GM23248 (cell line): ENCODE data around the gene ZNF385B. TPM values are rescaled to one million over a fixed set of nuclear protein-coding genes. Genes with fewer than 3 reads are reported as not detected.

Experiments
- DNase-seq: peaks from one replicate; pipeline ENCODE4 v3.0.0-alpha.2; 2015
- H2AFZ ChIP-seq: fragments of 200-600 bp; sonication (generic); 2 replicates; pipeline ENCODE4 v1.6.1; 2016; ENCODE audit warnings: antibody characterized with exemption
- H3F3A ChIP-seq: fragments of 200-600 bp; sonication (generic); 2 replicates; pipeline ENCODE4 v1.6.1; 2016; ENCODE audit warnings: mild to moderate bottlenecking, antibody characterized with exemption, mixed run types; ENCODE audit not compliant: insufficient read depth
- H3K27ac ChIP-seq: fragments of 200-600 bp; sonication (generic); 2 replicates; pipeline ENCODE4 v1.5.1; 2016; ENCODE audit warnings: mild to moderate bottlenecking
- H3K27me3 ChIP-seq: fragments of 200-600 bp; sonication (generic); replicated peaks from 2 replicates; pipeline ENCODE4 v1.6.1; 2016; ENCODE audit warnings: mild to moderate bottlenecking; ENCODE audit not compliant: insufficient read depth
- H3K36me3 ChIP-seq: fragments of 200-600 bp; sonication (generic); 2 replicates; pipeline ENCODE4 v1.6.1; 2016; ENCODE audit warnings: low read depth, mild to moderate bottlenecking
- H3K4me1 ChIP-seq: fragments of 200-600 bp; sonication (generic); 2 replicates; pipeline ENCODE4 v1.6.1; 2016; ENCODE audit warnings: mild to moderate bottlenecking; ENCODE audit not compliant: insufficient read depth
- H3K4me2 ChIP-seq: fragments of 200-600 bp; sonication (generic); one replicate; pipeline ENCODE4 v1.6.1; 2016; ENCODE audit warnings: mild to moderate bottlenecking; ENCODE audit not compliant: unreplicated experiment
- H3K4me3 ChIP-seq: fragments of 200-600 bp; sonication (generic); 2 replicates; pipeline ENCODE4 v1.5.1; 2016; ENCODE audit warnings: mild to moderate bottlenecking
- H3K79me2 ChIP-seq: fragments of 200-600 bp; sonication (generic); 2 replicates; pipeline ENCODE4 v1.6.1; 2016; ENCODE audit warnings: mild to moderate bottlenecking; ENCODE audit not compliant: insufficient read depth
- H3K9ac ChIP-seq: fragments of 200-600 bp; sonication (generic); 2 replicates; pipeline ENCODE4 v1.6.1; 2016; ENCODE audit warnings: mild to moderate bottlenecking
- H3K9me2 ChIP-seq: fragments of 200-600 bp; sonication (generic); 2 replicates; pipeline ENCODE4 v1.6.1; 2016; ENCODE audit warnings: mixed run types, mild to moderate bottlenecking, moderate library complexity; ENCODE audit not compliant: insufficient read depth
- H3K9me3 ChIP-seq: fragments of 200-600 bp; sonication (generic); one replicate; pipeline ENCODE4 v1.6.1; 2017; ENCODE audit warnings: low read depth
- H4K20me1 ChIP-seq: fragments of 200-600 bp; sonication (generic); 2 replicates; pipeline ENCODE4 v1.6.0; 2016; ENCODE audit not compliant: insufficient read depth
- EZH2 ChIP-seq: fragments of 200-600 bp; sonication (generic); IDR thresholded peaks from 2 replicates; pipeline ENCODE4 v1.6.1; 2018; ENCODE audit warnings: antibody characterized with exemption, mild to moderate bottlenecking; ENCODE audit not compliant: insufficient read depth, poor library complexity, severe bottlenecking
- EZH2phosphoT487 ChIP-seq: fragments of 200-600 bp; sonication (generic); IDR thresholded peaks from 2 replicates; pipeline ENCODE4 v1.6.1; 2018; ENCODE audit warnings: antibody characterized with exemption, moderate library complexity, mild to moderate bottlenecking, low read depth; ENCODE audit not compliant: insufficient read depth
- WGBS, 2 experiments: methylation state at CpG; one replicate each; pipeline ENCODE4 v1.1.6; 2015 to 2017; ENCODE audit warnings: low lambda C conversion rate in 2 of 2, low coverage in 1 of 2; ENCODE audit errors: missing lambda C conversion rate in 2 of 2; 5-methylcytosine and 5-hydroxymethylcytosine counted together
- in situ Hi-C: fragments of 300-500 bp; cut with MboI; formaldehyde crosslinking; loops from 2 replicates; pipeline ENCODE4 v1.15.0; 2020
- polyA plus RNA-seq: library from polyadenylated mRNA; unstranded; fragments of >200 nt; fragmentation: Nextera tagmentation; extraction: Ambion mirVana; gene quantifications from 2 replicates; pipeline ENCODE4 v1.2.1, GENCODE V29; 2016
- total RNA-seq: library from RNA; depleted of rRNA; stranded (reverse); fragments of >200 nt; shearing (Covaris generic); gene quantifications from 2 replicates; pipeline ENCODE4 v1.2.3, GENCODE V29; 2014

ZNF385B gene
- total and polyA plus RNA-seq, 2 experiments from 2014 or later, result 0.30 TPM; not detected in 1

- no peak overlapping the region for H3K4me3 ChIP-seq
- H2AFZ ChIP-seq, result no peak overlapping the region
- in situ Hi-C loops, result no loop called here
- H3K9ac ChIP-seq, result no peak overlapping the region
- no peaks in the 10 kb centered on the region for H3K36me3 ChIP-seq
- no peaks in the 10 kb centered on the region for H3F3A ChIP-seq
- H3K27ac ChIP-seq, result no peak overlapping the region
- DNase-seq, result no peak
- H3K79me2 ChIP-seq, result no peaks in the 10 kb centered on the region
- no peaks in the 10 kb centered on the region for H4K20me1 ChIP-seq
- no peaks in the 10 kb centered on the region for H3K9me2 ChIP-seq
- no peaks in the 10 kb centered on the region for H3K27me3 ChIP-seq
- no peaks in the 10 kb centered on the region for H3K9me3 ChIP-seq
- TF ChIP-seq EZH2, result no peak
- no peak for TF ChIP-seq EZH2phosphoT487
- 47 to 55% methylated on average over 4 of the region's 4 CpGs for WGBS, 2 experiments
- no peak overlapping the region for H3K4me2 ChIP-seq
- H3K4me1 ChIP-seq, result no peaks in the 10 kb centered on the region
Measured at GRCh38 chr2:179580378-179581146, 280.9 kb downstream of the ZNF385B start.

DNA sequence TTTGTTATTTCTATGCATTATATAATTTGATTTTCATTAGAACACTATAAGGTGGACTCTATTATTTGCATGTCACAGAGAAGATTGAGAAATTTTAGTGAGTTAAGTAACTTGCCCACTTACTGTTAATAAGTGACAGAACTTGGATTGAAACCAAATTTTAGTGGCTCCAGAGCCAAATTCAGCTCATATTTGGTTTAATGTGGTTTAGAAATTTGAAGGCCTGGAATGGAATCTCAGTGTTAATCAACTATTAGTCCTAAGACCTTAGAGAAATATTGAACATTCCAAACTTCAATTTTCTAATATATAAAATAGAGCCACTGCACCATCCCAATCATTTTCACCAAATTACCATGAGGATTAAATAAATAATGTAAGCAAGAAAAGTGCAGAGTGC is 281.6 kb downstream of the ZNF385B start:
- no peaks in the 10 kb centered on the region for H3F3A ChIP-seq
- H3K4me1 ChIP-seq, result no peaks in the 10 kb centered on the region
- no peaks in the 10 kb centered on the region for H3K79me2 ChIP-seq
- no peaks in the 10 kb centered on the region for H3K27me3 ChIP-seq
- H3K9me2 ChIP-seq, result no peaks in the 10 kb centered on the region
- TF ChIP-seq EZH2phosphoT487, result no peak
- TF ChIP-seq EZH2, result no peak
- DNase-seq, result no peak
- no peak overlapping the region for H3K4me3 ChIP-seq
- H2AFZ ChIP-seq, result no peak overlapping the region
- in situ Hi-C loops, result no loop called here
- no peak overlapping the region for H3K9ac ChIP-seq
- no peak overlapping the region for H3K27ac ChIP-seq
- H3K9me3 ChIP-seq, result no peaks in the 10 kb centered on the region
- H3K4me2 ChIP-seq, result no peak overlapping the region
- no peaks in the 10 kb centered on the region for H4K20me1 ChIP-seq
- no peaks in the 10 kb centered on the region for H3K36me3 ChIP-seq

DNA sequence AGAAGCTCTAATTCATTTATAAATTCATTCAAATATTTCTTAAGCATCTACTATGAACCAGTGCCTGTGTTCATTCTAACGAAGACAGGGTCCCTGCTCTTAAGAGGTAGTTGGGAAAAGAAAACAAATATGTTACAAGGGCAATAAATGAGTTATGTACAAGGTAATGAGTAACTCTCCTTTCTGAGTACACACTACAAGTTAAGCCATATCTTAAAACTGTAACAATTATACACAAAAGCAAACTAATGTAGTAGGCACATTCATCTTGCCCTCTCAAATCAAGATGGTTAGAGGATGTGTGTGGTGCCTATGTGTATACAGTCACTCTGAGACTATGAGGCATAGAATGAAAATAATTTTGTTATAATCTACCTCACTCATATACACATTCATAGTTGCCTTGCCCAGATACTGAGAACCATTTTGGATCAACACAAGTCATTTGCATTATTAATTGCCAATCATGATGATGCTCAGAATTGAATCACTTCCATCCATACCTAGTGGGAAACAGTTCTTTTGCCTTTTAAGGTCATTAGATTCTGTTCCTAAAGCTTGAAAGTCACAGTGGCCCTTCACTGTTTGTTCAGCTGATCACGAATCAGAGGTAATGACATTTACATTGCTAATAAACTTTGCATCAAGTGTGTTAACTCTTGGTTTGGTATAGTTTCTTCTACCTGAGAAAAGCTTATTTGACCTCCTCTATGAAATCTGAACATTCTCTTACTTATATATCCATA is 283.1 kb downstream of the ZNF385B start:
- Histone ChIP-seq H4K20me1 (no peaks in the 10 kb centered on the region), H3K36me3 (no peaks in the 10 kb centered on the region), H3F3A (no peaks in the 10 kb centered on the region), H3K9ac (no peak overlapping the region), H3K79me2 (no peaks in the 10 kb centered on the region), H3K9me3 (no peaks in the 10 kb centered on the region), H3K27me3 (no peaks in the 10 kb centered on the region), H2AFZ (no peak overlapping the region), H3K4me1 (no peaks in the 10 kb centered on the region), H3K4me2 (no peak overlapping the region), H3K9me2 (no peaks in the 10 kb centered on the region), H3K4me3 (no peak overlapping the region), H3K27ac (no peak overlapping the region)
- in situ Hi-C loops, result no loop called here
- no peak for DNase-seq
- 82 to 90% methylated on average over 2 of the region's 2 CpGs for WGBS, 2 experiments
- TF ChIP-seq EZH2 (no peak), EZH2phosphoT487 (no peak)

GRCh38 chr2:179574061-179574519 is 287.3 kb downstream of the ZNF385B start:
- WGBS, 2 experiments, result 87 to 91% methylated on average over 3 of the region's 3 CpGs

More at GRCh38 chr2:179574061-179574519, 287.3 kb downstream of the ZNF385B start:
- H3F3A ChIP-seq, result peaks cover 6% of the 10 kb centered on the region; the same call in 1 of the 2 replicates
- H3K4me2 ChIP-seq, result no peak overlapping the region
- no peak for DNase-seq
- H3K9me3 ChIP-seq, result no peaks in the 10 kb centered on the region
- no peaks in the 10 kb centered on the region for H3K9me2 ChIP-seq
- peaks cover 6% of the 10 kb centered on the region; the same call in 1 of the 2 replicates for H3K4me1 ChIP-seq
- no peak overlapping the region for H3K4me3 ChIP-seq
- H2AFZ ChIP-seq, result no peak overlapping the region
- no peaks in the 10 kb centered on the region for H3K36me3 ChIP-seq
- no peaks in the 10 kb centered on the region for H4K20me1 ChIP-seq
- TF ChIP-seq EZH2phosphoT487 (no peak), EZH2 (no peak)
- no peaks in the 10 kb centered on the region for H3K27me3 ChIP-seq
- in situ Hi-C loops, result no loop called here
- no peak overlapping the region for H3K27ac ChIP-seq
- H3K79me2 ChIP-seq, result no peaks in the 10 kb centered on the region
- H3K9ac ChIP-seq, result no peak overlapping the region
